Right atrium auricular region (tissue), 2 donors: ENCODE results near the gene APBA1. TPM values are rescaled to one million over a fixed set of nuclear protein-coding genes. Genes with fewer than 3 reads are reported as not detected.
"Not testable (repeated sequence)": the region's sequence is repeated elsewhere in the genome, so short reads cannot be mapped to it uniquely, and the experiment has no call there.

Source experiments
- DNase-seq: peaks from one replicate; pipeline ENCODE4 v3.0.0-alpha.2; 2019; ENCODE audit warnings: low spot score
- H3K27ac ChIP-seq, 2 donors: fragments of 200-600 bp; sonication (generic); 1 replicate in 1 of 2; 2 replicates in 1 of 2; pipeline ENCODE4 v1.5.1; 2016 to 2019
- H3K27me3 ChIP-seq, 2 donors: fragments of 200-600 bp; sonication (generic); one replicate each; pipeline versions ENCODE4 v1.5.1 to v1.6.0; 2017 to 2019
- H3K36me3 ChIP-seq: fragments of 200-600 bp; sonication (generic); one replicate; pipeline ENCODE4 v1.5.1; 2016
- H3K4me1 ChIP-seq, 2 donors: fragments of 200-600 bp; sonication (generic); one replicate each; pipeline versions ENCODE4 v1.5.1 to v1.6.0; 2017 to 2019
- H3K4me3 ChIP-seq, 2 donors: fragments of 200-600 bp; sonication (generic); 1 replicate in 1 of 2; 2 replicates in 1 of 2; pipeline ENCODE4 v1.5.1; 2017 to 2019; ENCODE audit warnings: mild to moderate bottlenecking in 1 of 2, moderate library complexity in 1 of 2
- H3K9me3 ChIP-seq, 2 donors: fragments of 200-600 bp; sonication (generic); one replicate each; pipeline ENCODE4 v1.5.1; 2019
- CTCF ChIP-seq, 2 donors: fragments of 200-600 bp; sonication (generic); IDR thresholded peaks; one replicate each; pipeline ENCODE4 v1.5.1; 2019; ENCODE audit warnings: antibody characterized with exemption in 2 of 2
- total RNA-seq, 2 donors: library from RNA; depleted of rRNA; stranded (reverse); fragments of >200 nt; gene quantifications; one replicate each; pipeline ENCODE4 v1.1.0, GENCODE V29; 2016

The APBA1 gene
- total RNA-seq, 2 donors from 2014 or later = 5.6 to 12.1 TPM

GRCh38 chr9:69445251-69445650 lies 226.9 kb downstream of the APBA1 start:
- no peak for TF ChIP-seq CTCF (IDR thresholded peaks at IDR 0.05)
- H3K4me1 ChIP-seq = peaks cover 0 to 6% of the 10 kb centered on the region in 2 donors
- no peaks in the 10 kb centered on the region for H3K36me3 ChIP-seq
- no peak overlapping the region for H3K27ac ChIP-seq
- no peak overlapping the region for H3K4me3 ChIP-seq
- no peak for DNase-seq
- no peaks in the 10 kb centered on the region for H3K27me3 ChIP-seq
- no peaks in the 10 kb centered on the region for H3K9me3 ChIP-seq

GRCh38 chr9:69444791-69445190 lies 227.4 kb downstream of the APBA1 start:
- H3K4me3 ChIP-seq = no peak overlapping the region
- no peaks in the 10 kb centered on the region for H3K36me3 ChIP-seq
- H3K9me3 ChIP-seq = no peaks in the 10 kb centered on the region
- no peak for DNase-seq
- H3K27me3 ChIP-seq = no peaks in the 10 kb centered on the region
- no peak for TF ChIP-seq CTCF (IDR thresholded peaks at IDR 0.05)
- H3K4me1 ChIP-seq = peaks cover 0 to 6% of the 10 kb centered on the region in 2 donors
- H3K27ac ChIP-seq = no peak overlapping the region

DNA sequence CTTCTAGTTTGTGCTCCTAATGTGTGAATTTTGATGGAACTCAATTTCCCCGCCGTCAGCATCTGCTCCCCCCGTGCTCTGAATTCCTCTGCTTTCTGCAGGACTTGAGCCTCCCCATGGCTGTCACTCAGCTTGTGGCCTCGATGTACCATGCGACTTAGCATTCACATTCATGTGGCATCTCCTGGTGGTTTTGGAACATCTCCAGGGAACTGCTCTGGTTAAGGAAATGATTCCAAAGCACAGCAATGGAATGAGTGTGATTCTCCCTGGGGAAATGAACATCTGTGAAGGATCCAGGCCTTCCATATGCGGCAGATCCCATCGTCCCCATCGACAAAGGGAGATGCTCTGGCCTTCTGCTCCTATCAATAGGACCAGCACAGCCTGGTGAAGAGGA lies 228.2 kb downstream of the APBA1 start:
- Histone ChIP-seq H3K4me3 (no peak overlapping the region), H3K36me3 (no peaks in the 10 kb centered on the region), H3K27me3 (no peaks in the 10 kb centered on the region), H3K27ac (no peak overlapping the region), H3K9me3 (no peaks in the 10 kb centered on the region), H3K4me1 (peaks cover 0 to 6% of the 10 kb centered on the region in 2 donors)
- DNase-seq = no peak
- TF ChIP-seq CTCF (IDR thresholded peaks at IDR 0.05) = no peak

- Histone ChIP-seq H3K27ac (no peak overlapping the region), H3K9me3 (no peaks in the 10 kb centered on the region), H3K36me3 (no peaks in the 10 kb centered on the region), H3K4me1 (peaks cover 0 to 6% of the 10 kb centered on the region in 2 donors), H3K27me3 (no peaks in the 10 kb centered on the region), H3K4me3 (no peak overlapping the region)
- DNase-seq = no peak
- no peak for TF ChIP-seq CTCF (IDR thresholded peaks at IDR 0.05)
These were observed 229.0 kb downstream of the APBA1 start for GRCh38 chr9:69443178-69443577.

GRCh38 chr9:69442486-69442885 lies 229.7 kb downstream of the APBA1 start:
- H3K27ac ChIP-seq = no peak overlapping the region
- no peaks in the 10 kb centered on the region for H3K36me3 ChIP-seq
- H3K9me3 ChIP-seq = no peaks in the 10 kb centered on the region
- H3K27me3 ChIP-seq = no peaks in the 10 kb centered on the region
- H3K4me3 ChIP-seq = no peak overlapping the region
- no peak for TF ChIP-seq CTCF (IDR thresholded peaks at IDR 0.05)
- peaks cover 0 to 6% of the 10 kb centered on the region in 2 donors for H3K4me1 ChIP-seq
- DNase-seq = no peak

- H3K27me3 ChIP-seq, H3K27ac ChIP-seq, DNase-seq, H3K4me1 ChIP-seq, H3K36me3 ChIP-seq, H3K4me3 ChIP-seq, H3K9me3 ChIP-seq: not testable (repeated sequence)
These were observed 231.8 kb downstream of the APBA1 start for GRCh38 chr9:69440254-69440955.

GRCh38 chr9:69439654-69440053 lies 232.5 kb downstream of the APBA1 start:
- not testable (repeated sequence) for DNase-seq, H3K27me3 ChIP-seq, H3K4me3 ChIP-seq, H3K27ac ChIP-seq, H3K4me1 ChIP-seq, H3K9me3 ChIP-seq, H3K36me3 ChIP-seq
